Astrocyte of the spinal cord (primary cell): ENCODE results near the gene MPPED1.

ENCODE experiments used
- DNase-seq: peaks from one replicate; pipeline ENCODE4 v3.0.0; 2011; ENCODE audit warnings: low read depth, low spot score
- H3K4me3 ChIP-seq: 2 replicates; pipeline ENCODE4 v1.5.1; 2011; ENCODE audit warnings: low read depth, mild to moderate bottlenecking, low read length, moderate library complexity
- CTCF ChIP-seq: IDR thresholded peaks from 2 replicates; pipeline ENCODE4 v1.5.1; 2012; ENCODE audit warnings: low read depth, mild to moderate bottlenecking, low read length, inconsistent platforms
- in situ Hi-C: cut with HindIII; loops from 2 replicates; pipeline ENCODE4 v1.10.0; 2017; ENCODE audit warnings: low sequenced_read_pairs

Gene MPPED1

DNA sequence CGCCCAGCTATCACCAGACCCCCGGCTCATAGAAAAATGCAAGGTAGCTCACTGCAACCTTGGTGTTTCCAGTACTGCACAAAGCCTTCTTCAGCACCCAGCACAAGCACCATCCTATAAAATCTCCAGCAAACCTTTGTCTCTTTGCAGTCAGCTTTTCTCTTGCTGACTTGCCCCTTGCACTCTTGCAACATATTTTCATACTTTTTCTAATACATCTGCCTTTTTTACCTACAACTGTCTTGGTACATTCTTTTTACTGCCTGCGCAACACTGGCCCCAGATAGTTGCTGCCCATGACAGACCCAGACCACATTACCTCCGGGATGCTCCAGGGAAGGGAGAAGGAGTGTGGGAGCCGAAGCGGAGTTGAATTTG is 142.4 kb downstream of the MPPED1 start:
- no peak for TF ChIP-seq CTCF
- in situ Hi-C loops = no loop called here

GRCh38 chr22:43554694-43555365 is 143.0 kb downstream of the MPPED1 start:
- in situ Hi-C loops = no loop called here
- H3K4me3 ChIP-seq = no peak overlapping the region
- DNase-seq = no peak
- no peak for TF ChIP-seq CTCF

More for the DNA sequence above, 142.4 kb downstream of the MPPED1 start:
- no peak overlapping the region for H3K4me3 ChIP-seq
- no peak for DNase-seq

GRCh38 chr22:43555561-43556515 is 144.0 kb downstream of the MPPED1 start:
- TF ChIP-seq CTCF = no peak
- in situ Hi-C loops = no loop called here
- no peak for DNase-seq
- no peak overlapping the region for H3K4me3 ChIP-seq
